NOMO-1 treated with DMSO at 0.1 percent for 48 hours (cell line): Measurements from ENCODE around the gene ANKRD34A.

Experiments used
- DNase-seq: peaks from one replicate; lab custom pipeline; 2025; ENCODE audit not compliant: unreplicated experiment; lab: John Stamatoyannopoulos, UW

ANKRD34A gene

GRCh38 chr1:145974721-145975120 lies 10.3 kb upstream of the ANKRD34A start:
- DNase-seq, result no peak

GRCh38 chr1:145972580-145972979 lies 8.2 kb upstream of the ANKRD34A start:
- no peak for DNase-seq

- DNase-seq, result no peak
Observed at GRCh38 chr1:145967288-145967687, 2.9 kb upstream of the ANKRD34A start.

- no peak for DNase-seq
Observed at GRCh38 chr1:145965119-145965744, 857 bp upstream of the ANKRD34A start.

GRCh38 chr1:145963265-145964019 lies 933 bp downstream of the ANKRD34A start:
- no peak for DNase-seq

GRCh38 chr1:145962157-145963102 lies 1.9 kb downstream of the ANKRD34A start:
- DNase-seq, result no peak

GRCh38 chr1:145961425-145962156 lies 2.8 kb downstream of the ANKRD34A start:
- DNase-seq, result no peak

- DNase-seq, result no peak
Observed at GRCh38 chr1:145961109-145961424, 3.3 kb downstream of the ANKRD34A start.

GRCh38 chr1:145960468-145961108 lies 3.8 kb downstream of the ANKRD34A start:
- peak; percentile 4 for DNase-seq

GRCh38 chr1:145959957-145960467 lies 4.4 kb downstream of the ANKRD34A start:
- no peak for DNase-seq

- no peak for DNase-seq
Observed at GRCh38 chr1:145959333-145959732, 5.0 kb downstream of the ANKRD34A start.

GRCh38 chr1:145958734-145959133 lies 5.6 kb downstream of the ANKRD34A start:
- no peak for DNase-seq

- DNase-seq, result peak; percentile 92
Observed at GRCh38 chr1:145957443-145958319, 6.7 kb downstream of the ANKRD34A start, which contains the start of gene LIX1L. Gene LIX1L (minus strand): TSS chr1:145958017. CDS start chr1:145957927, 90 bp downstream.

- no peak for DNase-seq
Observed at GRCh38 chr1:145956781-145957442, 7.5 kb downstream of the ANKRD34A start.

- DNase-seq, result no peak
Observed at GRCh38 chr1:145956361-145956760, 8.0 kb downstream of the ANKRD34A start.

- no peak for DNase-seq
Observed at GRCh38 chr1:145955436-145955835, 8.9 kb downstream of the ANKRD34A start.

GRCh38 chr1:145953861-145954260 lies 10.5 kb downstream of the ANKRD34A start:
- DNase-seq, result no peak

GRCh38 chr1:145952903-145953302 lies 11.5 kb downstream of the ANKRD34A start:
- no peak for DNase-seq

GRCh38 chr1:145951526-145951925 lies 12.8 kb downstream of the ANKRD34A start:
- DNase-seq, result no peak
